K562 (cell line): ENCODE data around the gene ATP6V0A4. TPM values are rescaled to one million over a fixed set of nuclear protein-coding genes. Genes with fewer than 3 reads are reported as not detected.

Experiments
- ATAC-seq: fragments of 200-7000 bp; cut with Tn5 transposase; 3 replicates; pipeline ENCODE4 v1.9.1; 2020; ENCODE audit warnings: moderate library complexity
- BruUV-seq: library from RNA; stranded (reverse); fragments of 400-500 nt; replicated peaks from 2 replicates; lab custom pipeline; 2021; lab: Mats Ljungman, UMichigan
- CTCF ChIA-PET: fragments of 300-600 bp; formaldehyde crosslinking; extraction: SDS; loops from one replicate; lab custom pipeline; 2021; ENCODE audit warnings: low intra/inter-chr PET ratio; lab: Yijun Ruan, JAX
- POLR2A ChIA-PET: fragments of 300-600, 350-650 bp; sonication (Branson Sonifier 250); formaldehyde crosslinking; extraction: SDS; loops from one replicate; lab custom pipeline; 2021; ENCODE audit warnings: antibody characterized with exemption, inconsistent platforms; lab: Yijun Ruan, JAX
- DNase-seq, 4 experiments: peaks; one replicate each; pipeline versions ENCODE4 v3.0.0 to v3.0.0-alpha.2; 2011 to 2018; ENCODE audit warnings: low spot score in 3 of 4, mixed read lengths in 3 of 4; ENCODE audit errors: extremely low read depth in 1 of 4
- FAIRE-seq: peaks from 2 replicates; lab custom pipeline; 2011; peaks lifted over from hg19 to GRCh38; lab: Jason Lieb, UNC
- H2AFZ ChIP-seq: 2 replicates; pipeline ENCODE4 v1.6.0; 2011; ENCODE audit warnings: low read depth, low read length, control low read depth, inconsistent platforms
- H3K27ac ChIP-seq: fragments of 200-600 bp; 3 replicates; pipeline ENCODE4 v1.8.0; 2011; ENCODE audit warnings: low read depth, mild to moderate bottlenecking, control low read depth, inconsistent platforms, low read length, moderate library complexity, mixed read lengths; ENCODE audit errors: extremely low read depth
- H3K27me3 ChIP-seq, 2 experiments: fragments of 300-600 bp in 1 of 2; 2 replicates in 1 of 2; 3 replicates in 1 of 2; pipeline versions ENCODE4 v1.6.0 to v1.8.0; 2011; ENCODE audit warnings: inconsistent platforms in 2 of 2, low read length in 2 of 2, mild to moderate bottlenecking in 1 of 2, mixed read lengths in 1 of 2, moderate library complexity in 1 of 2; ENCODE audit not compliant: control insufficient read depth in 2 of 2, insufficient read depth in 2 of 2
- H3K36me3 ChIP-seq: fragments of 300-600 bp; 3 replicates; pipeline ENCODE4 v1.8.0; 2011; ENCODE audit warnings: mild to moderate bottlenecking, low read length, inconsistent platforms; ENCODE audit not compliant: control insufficient read depth, insufficient read depth
- H3K4me1 ChIP-seq, 2 experiments: fragments of 200-600 bp in 1 of 2; replicated peaks in 1 of 2; 2 replicates in 1 of 2; 3 replicates in 1 of 2; pipeline versions ENCODE4 v1.5.1 to v1.8.0; 2011; ENCODE audit warnings: inconsistent platforms in 2 of 2, low read length in 2 of 2, mild to moderate bottlenecking in 1 of 2, mixed read lengths in 1 of 2, moderate library complexity in 1 of 2; ENCODE audit not compliant: control insufficient read depth in 2 of 2, insufficient read depth in 2 of 2
- H3K4me2 ChIP-seq: 2 replicates; pipeline ENCODE4 v1.6.1; 2011; ENCODE audit warnings: low read length, control low read depth, inconsistent platforms, mixed read lengths; ENCODE audit not compliant: insufficient read depth
- H3K4me3 ChIP-seq: fragments of 200-600 bp; sonication (generic), shearing (Covaris generic); 2 replicates; pipeline ENCODE4 v1.5.1; 2016; ENCODE audit warnings: control low read depth, inconsistent platforms
- H3K79me2 ChIP-seq: fragments of 200-600 bp; 3 replicates; pipeline ENCODE4 v1.8.0; 2011; ENCODE audit warnings: low read length, inconsistent platforms; ENCODE audit not compliant: control insufficient read depth, insufficient read depth
- H3K9ac ChIP-seq, 2 experiments: 2 replicates each; pipeline versions ENCODE4 v1.6.0 to v1.6.1; 2011; ENCODE audit warnings: low read depth in 2 of 2, low read length in 2 of 2, control low read depth in 1 of 2, inconsistent platforms in 1 of 2, mild to moderate bottlenecking in 1 of 2, mixed read lengths in 1 of 2; ENCODE audit not compliant: insufficient read depth in 1 of 2
- H3K9me1 ChIP-seq: one replicate; pipeline ENCODE4 v1.6.0; 2011; ENCODE audit warnings: inconsistent platforms, mild to moderate bottlenecking, low read length, moderate library complexity; ENCODE audit not compliant: control insufficient read depth, insufficient read depth
- H3K9me3 ChIP-seq: replicated peaks from 2 replicates; pipeline ENCODE4 v1.5.1; 2011; ENCODE audit warnings: low read depth, low read length, inconsistent platforms; ENCODE audit not compliant: control insufficient read depth, insufficient read depth
- H4K20me1 ChIP-seq: replicated peaks from 2 replicates; pipeline ENCODE4 v1.6.1; 2011; ENCODE audit warnings: low read length, inconsistent platforms, mixed read lengths; ENCODE audit not compliant: control insufficient read depth, insufficient read depth
- E2F8 ChIP-seq: fragments of 450-650 bp; IDR thresholded peaks from 2 replicates; pipeline ENCODE4 v1.7.1; 2018; ENCODE audit warnings: mild to moderate bottlenecking, low read depth; ENCODE audit not compliant: partially characterized antibody
- ESRRB ChIP-seq: fragments of 250-450 bp; sonication (Bioruptor Pico); IDR thresholded peaks from 2 replicates; pipeline ENCODE4 v1.5.0; 2020; ENCODE audit warnings: mild to moderate bottlenecking, moderate library complexity, borderline replicate concordance
- GABPA ChIP-seq: fragments of 200-800 bp; sonication (Bioruptor generic); conservative IDR thresholded peaks from 2 replicates; pipeline ENCODE4 v1.6.1; 2016; ENCODE audit warnings: low read depth, missing genetic modification characterization, missing compliant biosample characterization
- GTF2F1 ChIP-seq: IDR thresholded peaks from 2 replicates; pipeline ENCODE4 v1.6.1; 2011; ENCODE audit warnings: low read depth, low read length, improper control_type of control experiment
- HLTF ChIP-seq: fragments of 450-650 bp; IDR thresholded peaks from 2 replicates; pipeline ENCODE4 v1.6.1; 2016
- MAFG ChIP-seq: fragments of 450-650 bp; conservative IDR thresholded peaks from 2 replicates; pipeline ENCODE4 v1.6.1; 2016; ENCODE audit warnings: missing genetic modification characterization, missing compliant biosample characterization
- NRF1 ChIP-seq, 2 experiments: fragments of 450-650 bp; IDR thresholded peaks in 1 of 2; conservative IDR thresholded peaks in 1 of 2; 2 replicates each; pipeline ENCODE4 v1.6.1; 2014; ENCODE audit warnings: mild to moderate bottlenecking in 2 of 2
- TCF15 ChIP-seq: fragments of 250-450 bp; sonication (Bioruptor Pico); IDR thresholded peaks from 2 replicates; pipeline ENCODE4 v1.8.0; 2022; ENCODE audit warnings: moderate library complexity, mild to moderate bottlenecking, inconsistent platforms
- U2AF2 ChIP-seq: fragments of 200-400 bp; formaldehyde crosslinking; optimal IDR thresholded peaks from 2 replicates; pipeline ENCODE3; 2017; ENCODE audit warnings: low read depth, mild to moderate bottlenecking, low read length
- VEZF1 ChIP-seq: fragments of 200-800 bp; sonication (Bioruptor generic); IDR thresholded peaks from 2 replicates; pipeline ENCODE4 v1.6.1; 2017; ENCODE audit warnings: missing genetic modification characterization, missing compliant biosample characterization
- ZNF121 ChIP-seq: sonication (generic); formaldehyde crosslinking; conservative IDR thresholded peaks from 2 replicates; pipeline ENCODE4 v1.8.0; 2022; ENCODE audit warnings: missing genetic modification reagents
- ZNF184 ChIP-seq: sonication (generic); formaldehyde crosslinking; IDR thresholded peaks from 2 replicates; pipeline ENCODE4 v1.5.0; 2020; ENCODE audit warnings: missing genetic modification reagents
- ZNF589 ChIP-seq: fragments of 200-800 bp; sonication (Bioruptor generic); IDR thresholded peaks from 2 replicates; pipeline ENCODE4 v1.6.1; 2016; ENCODE audit warnings: low read depth, missing genetic modification characterization, missing compliant biosample characterization
- ZNF707 ChIP-seq: fragments of 250-450 bp; sonication (Bioruptor Pico); conservative IDR thresholded peaks from 2 replicates; pipeline ENCODE4 v1.8.0; 2022; ENCODE audit warnings: inconsistent platforms, mild to moderate bottlenecking, moderate library complexity
- ZNF740 ChIP-seq, 3 experiments: fragments of 200-800 bp in 1 of 3; sonication (Bioruptor generic) in 1 of 3; sonication (generic) in 1 of 3; formaldehyde crosslinking in 1 of 3; IDR thresholded peaks; 2 replicates each; pipeline versions ENCODE4 v1.6.1 to v1.8.0; 2016 to 2022; ENCODE audit warnings: mild to moderate bottlenecking in 2 of 3, missing compliant biosample characterization in 2 of 3, missing genetic modification characterization in 2 of 3, missing genetic modification reagents in 1 of 3
- ZSCAN29 ChIP-seq: fragments of 450-650 bp; IDR thresholded peaks from 2 replicates; pipeline ENCODE4 v1.6.1; 2017
- WGBS: fragments of 100-300 bp; shearing (Covaris generic); methylation state at CpG from one replicate; pipeline ENCODE4 v1.1.6; 2016; ENCODE audit warnings: low coverage, mixed read lengths; ENCODE audit not compliant: insufficient coverage; ENCODE audit errors: missing lambda C conversion rate; 5-methylcytosine and 5-hydroxymethylcytosine counted together
- in situ Hi-C: fragments of 300-500 bp; cut with MboI; formaldehyde crosslinking; loops from 4 replicates; pipeline ENCODE4 v1.15.0; 2018; ENCODE audit warnings: inconsistent platforms, mixed read lengths
- intact Hi-C: fragments of 100-400 bp; cut with micrococcal nuclease; formaldehyde crosslinking; loops from 2 replicates; pipeline ENCODE4 v1.14.2; 2022
- polyA plus RNA-seq, 8 experiments: library from polyadenylated mRNA; depleted of rRNA in 4 of 8; stranded (reverse) in 5 of 8; unstranded in 3 of 8; fragments of >200 nt; fragmentation: Nextera tagmentation in 2 of 8; fragmentation: Illumina TruSeq in 1 of 8; extraction: Ambion mirVana in 2 of 8; extraction: Trizol in 1 of 8; gene quantifications; 2 replicates each; pipeline versions ENCODE4 v1.2.1 to v1.2.3, GENCODE V29; 2011 to 2014; ENCODE audit warnings: inconsistent platforms in 1 of 8, missing spikeins in 1 of 8
- total RNA-seq, 7 experiments: library from RNA; depleted of rRNA in 6 of 7; stranded (reverse); fragments of >200 nt in 6 of 7; fragmentation: Illumina TruSeq in 2 of 7; extraction: Trizol in 2 of 7; gene quantifications; 2 replicates each; pipeline versions ENCODE4 v1.2.1 to v1.2.3, GENCODE V29; 2011 to 2021; ENCODE audit warnings: low replicate concordance in 1 of 7

The ATP6V0A4 gene
- total and polyA plus RNA-seq, 9 of the 15 experiments (the other 6 are each of a cell fraction or from before 2014, with no cell fraction given), result 0.03 TPM; not detected in 8

- no peak for TF ChIP-seq VEZF1
- TF ChIP-seq MAFG (tag), result no peak
- TF ChIP-seq ZNF121 (CRISPR knock-in tag), result no peak
- no peak for TF ChIP-seq ESRRB (CRISPR knock-in tag)
- no peak for TF ChIP-seq ZNF707 (CRISPR knock-in tag)
- TF ChIP-seq ZNF740 (CRISPR knock-in tag; IDR thresholded peaks at IDR 0.05), result no peak
- TF ChIP-seq ZNF740 (tag; IDR thresholded peaks at IDR 0.05), result no peak
- TF ChIP-seq GTF2F1, result no peak
These were observed at the start of gene ATP6V0A4, which contains the start of gene TMEM213 (continued) for GRCh38 chr7:138797715-138798320.

- Histone ChIP-seq H4K20me1 (no peaks in the 10 kb centered on the region), H3K27ac (no peak overlapping the region), H3K9ac (no peak overlapping the region), H3K79me2 (no peaks in the 10 kb centered on the region), H3K4me2 (no peak overlapping the region), H3K4me1 (peaks cover 4 to 7% of the 10 kb centered on the region in 2 experiments; a peak in 4 of 5 replicates), H3K9me3 (no peaks in the 10 kb centered on the region), H3K9me1 (no peaks in the 10 kb centered on the region), H2AFZ (no peak overlapping the region), H3K4me3 (no peak overlapping the region), H3K27me3 (peaks cover 2 to 8% of the 10 kb centered on the region in 2 experiments; a peak in 3 of 5 replicates), H3K36me3 (no peaks in the 10 kb centered on the region)
- FAIRE-seq (no peak), ATAC-seq (no peak), DNase-seq (no peak)
- POLR2A ChIA-PET, result no interaction called here
- BruUV-seq, result no TSS peak
- CTCF ChIA-PET, result no interaction called here
- in situ Hi-C loops (no loop called here), intact Hi-C loops (no loop called here)
- 0% methylated on average over 2 of the region's 2 CpGs for WGBS
- no peak for TF ChIP-seq ZSCAN29
- TF ChIP-seq E2F8, result no peak
- no peak for TF ChIP-seq NRF1 (conservative IDR thresholded peaks at IDR 0.05 in 1 of 2, IDR thresholded peaks at IDR 0.05 in 1 of 2)
- no peak for TF ChIP-seq ZNF184
- TF ChIP-seq U2AF2, result no peak
- no peak for TF ChIP-seq HLTF
- TF ChIP-seq GABPA, result no peak
- no peak for TF ChIP-seq TCF15
- no peak for TF ChIP-seq ZNF589 (CRISPR knock-in tag)
These were observed 47.7 kb upstream of the ATP6V0A4 start for GRCh38 chr7:138845711-138846110.
